H1 (cell line): Measurements from ENCODE around the gene RASGRP4. TPM values are rescaled to one million over a fixed set of nuclear protein-coding genes. Genes with fewer than 3 reads are reported as not detected.

Experiments
- CTCF ChIA-PET: fragments of 300-600 bp; sonication (Branson Sonifier 250); formaldehyde crosslinking; loops from one replicate; lab custom pipeline; 2021; ENCODE audit not compliant: partially characterized antibody; lab: Charles Lee
- POLR2A ChIA-PET: fragments of 300-600 bp; sonication (Branson Sonifier 250); formaldehyde crosslinking; loops from one replicate; lab custom pipeline; 2021; ENCODE audit warnings: inconsistent platforms; ENCODE audit not compliant: partially characterized antibody; lab: Charles Lee
- DNase-seq, 2 experiments: peaks; one replicate each; pipeline versions ENCODE4 v3.0.0 to v3.0.0-alpha.2; 2010 to 2022; ENCODE audit warnings: low spot score in 2 of 2, low read depth in 1 of 2, mixed read lengths in 1 of 2
- FAIRE-seq: peaks from 2 replicates; lab custom pipeline; 2011; peaks lifted over from hg19 to GRCh38; lab: Jason Lieb, UNC
- H2AFZ ChIP-seq: 2 replicates; pipeline ENCODE4 v1.8.1; 2012; ENCODE audit warnings: low read length, inconsistent platforms
- H2AK5ac ChIP-seq: 2 replicates; pipeline ENCODE4 v1.6.1; 2013; ENCODE audit warnings: low read depth, low read length
- H2BK120ac ChIP-seq: replicated peaks from 2 replicates; pipeline ENCODE3; 2013; ENCODE audit warnings: low read depth, low read length, inconsistent platforms
- H2BK12ac ChIP-seq: 2 replicates; pipeline ENCODE4 v1.6.1; 2013; ENCODE audit warnings: low read depth, low read length
- H2BK15ac ChIP-seq: 2 replicates; pipeline ENCODE4 v1.6.1; 2013; ENCODE audit warnings: low read length
- H2BK20ac ChIP-seq: 2 replicates; pipeline ENCODE4 v1.6.1; 2013; ENCODE audit warnings: low read length
- H2BK5ac ChIP-seq: 2 replicates; pipeline ENCODE4 v1.6.1; 2013; ENCODE audit warnings: low read depth, low read length
- H3K14ac ChIP-seq: 2 replicates; pipeline ENCODE4 v1.6.1; 2013; ENCODE audit warnings: inconsistent platforms; ENCODE audit not compliant: insufficient read length
- H3K18ac ChIP-seq: 2 replicates; pipeline ENCODE4 v1.6.1; 2013; ENCODE audit warnings: low read length; ENCODE audit errors: extremely low read depth
- H3K23ac ChIP-seq: 2 replicates; pipeline ENCODE4 v1.6.1; 2013; ENCODE audit warnings: inconsistent platforms; ENCODE audit not compliant: insufficient read length
- H3K23me2 ChIP-seq: 2 replicates; pipeline ENCODE4 v1.6.1; 2013; ENCODE audit warnings: low read depth, low read length
- H3K27ac ChIP-seq: 2 replicates; pipeline ENCODE4 v1.6.1; 2011; ENCODE audit warnings: low read depth, low read length, inconsistent platforms
- H3K27me3 ChIP-seq, 4 experiments: replicated peaks in 1 of 4; 1 replicate in 1 of 4; 2 replicates in 3 of 4; pipeline versions ENCODE4 v1.6.1 to v1.8.1; 2011 to 2013; ENCODE audit warnings: low read length in 3 of 4, mild to moderate bottlenecking in 3 of 4, inconsistent platforms in 2 of 4, mixed read lengths in 2 of 4, moderate library complexity in 1 of 4; ENCODE audit not compliant: control insufficient read depth in 3 of 4, insufficient read depth in 3 of 4; ENCODE audit errors: extremely low read depth in 1 of 4
- H3K36me3 ChIP-seq, 4 experiments: 2 replicates each; pipeline versions ENCODE4 v1.6.1 to v1.8.1; 2011 to 2013; ENCODE audit warnings: mild to moderate bottlenecking in 4 of 4, low read length in 3 of 4, moderate library complexity in 2 of 4, control low read depth in 1 of 4, inconsistent platforms in 1 of 4; ENCODE audit not compliant: insufficient read depth in 4 of 4, control insufficient read depth in 2 of 4
- H3K4ac ChIP-seq: replicated peaks from 2 replicates; pipeline ENCODE3; 2013; ENCODE audit warnings: low read length, low read depth, mixed read lengths, inconsistent platforms; ENCODE audit not compliant: insufficient read length
- H3K4me1 ChIP-seq, 4 experiments: replicated peaks in 1 of 4; 1 replicate in 1 of 4; 2 replicates in 3 of 4; pipeline versions ENCODE4 v1.6.1 to v1.8.1; 2011 to 2013; ENCODE audit warnings: low read length in 3 of 4, inconsistent platforms in 2 of 4, mixed read lengths in 1 of 4; ENCODE audit not compliant: insufficient read depth in 4 of 4, control insufficient read depth in 3 of 4
- H3K4me2 ChIP-seq, 2 experiments: 2 replicates each; pipeline versions ENCODE4 v1.6.1 to v1.8.1; 2011 to 2013; ENCODE audit warnings: low read depth in 2 of 2, low read length in 2 of 2, control low read depth in 1 of 2, inconsistent platforms in 1 of 2, mild to moderate bottlenecking in 1 of 2; ENCODE audit not compliant: insufficient read depth in 1 of 2
- H3K4me3 ChIP-seq, 4 experiments: fragments of 200-600, 300-600 bp in 1 of 4; sonication (generic), shearing (Covaris generic), sonication (Bioruptor Twin) in 1 of 4; 2 replicates each; pipeline versions ENCODE4 v1.5.1 to v1.8.1; 2011 to 2016; ENCODE audit warnings: low read length in 4 of 4, low read depth in 3 of 4, control low read depth in 2 of 4, inconsistent platforms in 2 of 4, mild to moderate bottlenecking in 2 of 4, mixed read lengths in 1 of 4, moderate library complexity in 1 of 4; ENCODE audit not compliant: insufficient read depth in 2 of 4; ENCODE audit errors: extremely low read depth in 1 of 4
- H3K56ac ChIP-seq: replicated peaks from 2 replicates; pipeline ENCODE3; 2013; ENCODE audit warnings: low read depth, mild to moderate bottlenecking, mixed read lengths, low read length, inconsistent platforms; ENCODE audit not compliant: insufficient read length
- H3K79me1 ChIP-seq: 2 replicates; pipeline ENCODE4 v1.6.1; 2013; ENCODE audit warnings: low read depth, low read length, control low read depth
- H3K79me2 ChIP-seq, 2 experiments: 2 replicates each; pipeline versions ENCODE4 v1.6.1 to v1.8.1; 2012 to 2013; ENCODE audit warnings: low read length in 2 of 2, mild to moderate bottlenecking in 2 of 2, inconsistent platforms in 1 of 2; ENCODE audit not compliant: insufficient read depth in 2 of 2, control insufficient read depth in 1 of 2
- H3K9ac ChIP-seq, 4 experiments: replicated peaks in 1 of 4; 1 replicate in 1 of 4; 2 replicates in 3 of 4; pipeline versions ENCODE4 v1.6.1 to v1.8.1; 2011 to 2013; ENCODE audit warnings: low read depth in 3 of 4, low read length in 3 of 4, control low read depth in 2 of 4, mild to moderate bottlenecking in 2 of 4, moderate library complexity in 2 of 4, inconsistent platforms in 1 of 4; ENCODE audit errors: extremely low read depth in 1 of 4
- H3K9me3 ChIP-seq, 2 experiments: 2 replicates each; pipeline versions ENCODE4 v1.6.1 to v1.8.1; 2012 to 2013; ENCODE audit warnings: mild to moderate bottlenecking in 2 of 2, moderate library complexity in 2 of 2, control low read depth in 1 of 2, inconsistent platforms in 1 of 2, low read depth in 1 of 2, low read length in 1 of 2, mixed read lengths in 1 of 2; ENCODE audit not compliant: insufficient read depth in 2 of 2
- H4K20me1 ChIP-seq, 2 experiments: replicated peaks in 1 of 2; 2 replicates each; pipeline versions ENCODE3 to v1.8.1; 2011 to 2013; ENCODE audit warnings: inconsistent platforms in 2 of 2, low read length in 2 of 2, mild to moderate bottlenecking in 1 of 2; ENCODE audit not compliant: insufficient read depth in 2 of 2, control insufficient read depth in 1 of 2
- H4K5ac ChIP-seq: 2 replicates; pipeline ENCODE4 v1.6.1; 2013; ENCODE audit warnings: low read length, low read depth, mixed read lengths, inconsistent platforms; ENCODE audit not compliant: insufficient read length
- H4K8ac ChIP-seq: 2 replicates; pipeline ENCODE4 v1.8.0; 2013; ENCODE audit warnings: mild to moderate bottlenecking, moderate library complexity, low read length, inconsistent platforms; ENCODE audit not compliant: insufficient read depth; ENCODE audit errors: extremely low read depth
- H4K91ac ChIP-seq: replicated peaks from 2 replicates; pipeline ENCODE3; 2013; ENCODE audit warnings: low read length, mixed read lengths, inconsistent platforms; ENCODE audit not compliant: insufficient read length
- CHD1 ChIP-seq: IDR thresholded peaks from 2 replicates; pipeline ENCODE4 v1.6.1; 2012; ENCODE audit warnings: low read depth, low read length, improper control_type of control experiment
- GABPA ChIP-seq: IDR thresholded peaks from 2 replicates; pipeline ENCODE4 v1.6.1; 2011; ENCODE audit warnings: mild to moderate bottlenecking, low read length, moderate library complexity, borderline replicate concordance; ENCODE audit not compliant: insufficient read depth
- HDAC6 ChIP-seq: IDR thresholded peaks from one replicate; pipeline ENCODE4 v1.7.1; 2012; ENCODE audit warnings: low read depth, mild to moderate bottlenecking, inconsistent platforms, low read length, moderate library complexity
- JUN ChIP-seq: IDR thresholded peaks from 2 replicates; pipeline ENCODE4 v1.6.1; 2011; ENCODE audit warnings: low read depth, mild to moderate bottlenecking, improper control_type of control experiment, low read length
- PHF8 ChIP-seq: fragments of 200-600 bp; sonication (generic); conservative IDR thresholded peaks from 2 replicates; pipeline ENCODE4 v1.7.1; 2012; ENCODE audit warnings: low read depth, mild to moderate bottlenecking, inconsistent platforms, low read length, moderate library complexity
- POLR2A ChIP-seq, 2 experiments: IDR thresholded peaks; 1 replicate in 1 of 2; 2 replicates in 1 of 2; pipeline ENCODE4 v1.6.1; 2011; ENCODE audit warnings: low read depth in 2 of 2, low read length in 2 of 2, mild to moderate bottlenecking in 2 of 2; ENCODE audit errors: control extremely low read depth in 1 of 2
- RBBP5 ChIP-seq: IDR thresholded peaks from 2 replicates; pipeline ENCODE4 v1.7.1; 2012; ENCODE audit warnings: low read depth, mild to moderate bottlenecking, inconsistent platforms, low read length, moderate library complexity, borderline replicate concordance
- RXRA ChIP-seq: IDR thresholded peaks from 2 replicates; pipeline ENCODE4 v1.6.1; 2011; ENCODE audit warnings: low read depth, mild to moderate bottlenecking, low read length, moderate library complexity; ENCODE audit not compliant: insufficient read depth
- SIN3A ChIP-seq, 2 experiments: IDR thresholded peaks in 1 of 2; conservative IDR thresholded peaks in 1 of 2; 2 replicates each; pipeline ENCODE4 v1.6.1; 2011 to 2012; ENCODE audit warnings: low read length in 2 of 2, improper control_type of control experiment in 1 of 2, low read depth in 1 of 2, mild to moderate bottlenecking in 1 of 2
- SP1 ChIP-seq: IDR thresholded peaks from 2 replicates; pipeline ENCODE4 v1.6.1; 2011; ENCODE audit warnings: low read depth, low read length
- TCF12 ChIP-seq: IDR thresholded peaks from 2 replicates; pipeline ENCODE4 v1.6.1; 2011; ENCODE audit warnings: low read depth, mild to moderate bottlenecking, low read length
- WGBS, 2 experiments: shearing (Covaris generic) in 1 of 2; methylation state at CpG; one replicate each; pipeline versions ENCODE4 v1.1.6 to v1.1.7; 2013 to 2015; ENCODE audit warnings: low lambda C conversion rate in 2 of 2, mixed read lengths in 2 of 2, inconsistent platforms in 1 of 2, low coverage in 1 of 2, missing lambda C conversion rate in 1 of 2; ENCODE audit not compliant: insufficient replicate concordance in 2 of 2, insufficient coverage in 1 of 2, insufficient read length in 1 of 2; ENCODE audit errors: extremely low coverage in 1 of 2, missing lambda C conversion rate in 1 of 2; 5-methylcytosine and 5-hydroxymethylcytosine counted together
- polyA plus RNA-seq, 7 experiments: library from polyadenylated mRNA; depleted of rRNA in 3 of 7; stranded (reverse) in 5 of 7; unstranded in 2 of 7; fragments of >200 nt in 5 of 7; fragments of 200-250 nt in 2 of 7; gene quantifications; 1 replicate in 5 of 7; 2 replicates in 1 of 7; 4 replicates in 1 of 7; pipeline versions ENCODE4 v1.2.1 to v1.2.3, GENCODE V29; 2011 to 2013; ENCODE audit warnings: missing spikeins in 2 of 7, mixed read lengths in 2 of 7
- total RNA-seq: library from RNA; stranded (reverse); fragmentation: NEBNext Ultra II Directional; extraction: Animal tissue kit (Norgen Biotek cat#: 25700); gene quantifications from 2 replicates; pipeline ENCODE4 v1.2.1, GENCODE V29; 2021

Gene RASGRP4
- total and polyA plus RNA-seq, 2 of the 8 experiments (the other 6 are each of a cell fraction or from before 2014, with no cell fraction given): 1.9 to 3.1 TPM

DNA sequence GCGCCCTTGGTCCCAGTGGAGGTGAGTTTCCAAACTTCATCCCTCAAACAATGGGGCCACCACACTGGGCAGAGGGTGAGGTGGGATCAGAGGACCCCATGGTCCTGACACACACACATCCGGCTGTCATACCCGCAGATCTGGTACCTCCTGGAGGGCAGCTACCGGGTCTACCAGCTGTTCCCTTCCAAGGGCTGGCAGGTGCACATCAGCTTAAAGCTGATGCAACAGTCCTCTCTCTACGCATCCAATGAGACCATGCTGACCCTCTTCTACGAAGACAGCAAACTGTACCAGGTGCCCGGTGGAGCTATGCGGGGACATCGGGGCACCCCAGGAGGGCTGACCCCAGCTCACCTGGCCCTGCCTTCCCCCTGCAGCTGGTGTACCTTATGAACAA lies 65.7 kb downstream of the RASGRP4 start:
- Histone ChIP-seq H3K79me1 (no peaks in the 10 kb centered on the region), H3K4me1 (peaks cover 0 to 5% (median 2%) of the 10 kb centered on the region in 4 experiments; a peak in 3 of 7 replicates), H4K91ac (no peak overlapping the region), H3K27me3 (peaks cover 4 to 25% (median 19%) of the 10 kb centered on the region in 4 experiments), H2AFZ (no peak overlapping the region), H3K23me2 (peaks cover 8% of the 10 kb centered on the region; the same call in 1 of the 2 replicates), H3K36me3 (no peaks in the 10 kb centered on the region), H2BK120ac (no peak overlapping the region), H3K4me3 (no peak overlapping the region), H3K18ac (no peak overlapping the region; the same call in 1 of the 2 replicates), H3K4ac (no peak overlapping the region), H3K14ac (no peak overlapping the region), H3K23ac (no peak overlapping the region), H2AK5ac (no peak overlapping the region), H3K9me3 (peaks cover 3 to 9% of the 10 kb centered on the region in 2 experiments; a peak in 2 of 4 replicates), H4K5ac (no peak overlapping the region), H3K56ac (no peak overlapping the region), H4K8ac (peak overlapping the region; percentile 14; the same call in 1 of the 2 replicates), H2BK15ac (0 out of 2 replicates have a peak overlapping the region, but pooled peaks have one; percentile 46), H4K20me1 (peaks cover 0 to 2% of the 10 kb centered on the region in 2 experiments), H3K9ac (no peak overlapping the region), H2BK20ac (no peak overlapping the region), H3K79me2 (no peaks in the 10 kb centered on the region), H3K27ac (no peak overlapping the region), H2BK5ac (no peak overlapping the region), H3K4me2 (peak overlapping the region in 1 of 2 experiments; percentile 71; a peak in 1 of 4 replicates), H2BK12ac (peak overlapping the region; percentile 27; the same call in 1 of the 2 replicates)
- 95% methylated on average over 9 of the region's 9 CpGs; no CpG with 5 or more reads in 1 of the 2 experiments for WGBS, 2 experiments
- FAIRE-seq (no peak), DNase-seq (no peak)
- CTCF ChIA-PET: interaction anchor here (0.7 to 2.8 kb wide), 6 partner anchors 9 to 116 kb away, joined by 3 to 14 read pairs (median 3); partner anchors contain the start of genes GGN and PSMD8
- POLR2A ChIA-PET: interaction anchor here (0.9 to 2.8 kb wide), 4 partner anchors 8 to 14 kb away, joined by 3 to 9 read pairs (median 4); partner anchors contain the start of gene PSMD8
- TF ChIP-seq SIN3A (conservative IDR thresholded peaks at IDR 0.05 in 1 of 2, IDR thresholded peaks at IDR 0.05 in 1 of 2; ENCODE audit: low read depth in 1 of 2, low read length in 2 of 2): no peak
- no peak for TF ChIP-seq CHD1
- no peak for TF ChIP-seq RBBP5
- TF ChIP-seq PHF8: no peak
- TF ChIP-seq HDAC6: no peak
- no peak for TF ChIP-seq TCF12
- no peak for TF ChIP-seq RXRA
- no peak for TF ChIP-seq JUN
- no peak for TF ChIP-seq SP1
- TF ChIP-seq POLR2A (IDR thresholded peaks at IDR 0.05; ENCODE audit: control extremely low read depth in 1 of 2, low read depth in 2 of 2, low read length in 2 of 2): no peak
- TF ChIP-seq GABPA: no peak
